ENCODE data around the gene PPY.

- TF ChIP-seq CTCF (IDR thresholded peaks at IDR 0.05 in 2 of 3, conservative IDR thresholded peaks at IDR 0.05 in 1 of 3; ENCODE audit: control insufficient read depth in 2 of 3, extremely low read depth in 1 of 3, insufficient read depth in 1 of 3, low read depth in 3 of 3, low read length in 3 of 3) (no peak), ZBTB11 (CRISPR knock-in tag; IDR thresholded peaks at IDR 0.05) (no peak), SP1 (IDR thresholded peaks at IDR 0.05; ENCODE audit: low read depth, low read length) (no peak), RAD21 (IDR thresholded peaks at IDR 0.05; ENCODE audit: insufficient read depth, low read depth, low read length) (no peak), CEBPB (IDR thresholded peaks at IDR 0.05; ENCODE audit: borderline replicate concordance in 1 of 2, low read depth in 2 of 2, low read length in 2 of 2) (no peak), FOXK2 (IDR thresholded peaks at IDR 0.05) (no peak), ZBTB4 (CRISPR knock-in tag; IDR thresholded peaks at IDR 0.05) (no peak), ESRRA (IDR thresholded peaks at IDR 0.05; ENCODE audit: low read length) (no peak), BCL3 (IDR thresholded peaks at IDR 0.05; ENCODE audit: borderline replicate concordance, insufficient read depth, low read depth, low read length, poor library complexity, severe bottlenecking) (no peak), HDGF (IDR thresholded peaks at IDR 0.05) (no peak), RCOR1 (conservative IDR thresholded peaks at IDR 0.05; ENCODE audit: low read depth, low read length) (no peak), POLR2AphosphoS2 (IDR thresholded peaks at IDR 0.05; ENCODE audit: low read depth, low read length) (no peak), FOS (IDR thresholded peaks at IDR 0.05; ENCODE audit: borderline replicate concordance, extremely low read depth, insufficient read length) (no peak), NR2C1 (IDR thresholded peaks at IDR 0.05) (no peak)
Measured at GRCh38 chr17:43966276-43966675, 24.0 kb upstream of the PPY start.
